SK-N-SH treated with all-trans-retinoic acid at 6 μM for 48 hours (cell line): ENCODE results near the gene DDX1.

Source experiments
- ARNTL ChIP-seq: fragments of 450-650 bp; formaldehyde crosslinking; IDR thresholded peaks from 2 replicates; pipeline ENCODE4 v1.5.0; 2020; ENCODE audit warnings: low read depth, mild to moderate bottlenecking, moderate library complexity, borderline replicate concordance
- ISL1 ChIP-seq: fragments of 250-450 bp; sonication (Bioruptor Pico); IDR thresholded peaks from 2 replicates; pipeline ENCODE4 v2.1.2; 2022; ENCODE audit warnings: mild to moderate bottlenecking, moderate library complexity
- PATZ1 ChIP-seq: fragments of 250-450 bp; sonication (Bioruptor Pico); IDR thresholded peaks from 2 replicates; pipeline ENCODE4 v1.8.0; 2020; ENCODE audit warnings: mild to moderate bottlenecking, moderate library complexity, borderline replicate concordance
- PPARA ChIP-seq: fragments of 250-450 bp; sonication (Bioruptor Pico); IDR thresholded peaks from 2 replicates; pipeline ENCODE4 v1.5.0; 2020; ENCODE audit warnings: mild to moderate bottlenecking, borderline replicate concordance
- RARB ChIP-seq: fragments of 250-450 bp; sonication (Bioruptor Pico); IDR thresholded peaks from 2 replicates; pipeline ENCODE4 v1.8.0; 2021; ENCODE audit warnings: mild to moderate bottlenecking, moderate library complexity
- SNAI2 ChIP-seq: fragments of 250-450 bp; sonication (Bioruptor Pico); IDR thresholded peaks from 2 replicates; pipeline ENCODE4 v1.5.0; 2020; ENCODE audit warnings: mild to moderate bottlenecking, moderate library complexity
- TOX ChIP-seq: fragments of 250-450 bp; sonication (Bioruptor Pico); IDR thresholded peaks from 2 replicates; pipeline ENCODE4 v1.8.0; 2021; ENCODE audit warnings: mild to moderate bottlenecking, moderate library complexity, borderline replicate concordance
- ZFP3 ChIP-seq: fragments of 250-450 bp; sonication (Bioruptor Pico); IDR thresholded peaks from 2 replicates; pipeline ENCODE4 v1.5.0; 2020; ENCODE audit warnings: mild to moderate bottlenecking, moderate library complexity
- ZFP30 ChIP-seq: fragments of 450-650 bp; formaldehyde crosslinking; IDR thresholded peaks from 2 replicates; pipeline ENCODE4 v1.5.0; 2022; ENCODE audit warnings: mild to moderate bottlenecking, moderate library complexity
- ZNF565 ChIP-seq: fragments of 450-650 bp; formaldehyde crosslinking; conservative IDR thresholded peaks from 2 replicates; pipeline ENCODE4 v1.5.0; 2020; ENCODE audit warnings: low read depth, mild to moderate bottlenecking, moderate library complexity

GRCh38 chr2:15606481-15607441, 15.1 kb downstream of the DDX1 start:
- TF ChIP-seq PPARA (CRISPR knock-in tag) (no peak), PATZ1 (CRISPR knock-in tag) (no peak), RARB (no peak), ARNTL (CRISPR knock-in tag) (no peak), TOX (CRISPR knock-in tag) (no peak), ZNF565 (no peak), ZFP30 (CRISPR knock-in tag) (no peak), SNAI2 (CRISPR knock-in tag) (no peak), ZFP3 (no peak), ISL1 (CRISPR knock-in tag) (no peak)
